Measurements from ENCODE around the gene PTPRR. TPM values are rescaled to one million over a fixed set of nuclear protein-coding genes. Genes with fewer than 3 reads are reported as not detected.

The PTPRR gene
- total and polyA plus RNA-seq, 10 of the 15 experiments (the other 5 are each of a cell fraction or from before 2014, with no cell fraction given): 0.14 to 3.1 (median 0.42) TPM

- SMC1A ChIA-PET (ENCODE audit: uncharacterized antibody, unreplicated experiment): no interaction called here
- H3K27ac ChIP-seq (ENCODE audit: control insufficient read depth, insufficient read depth): no peak overlapping the region
Measured at GRCh38 chr12:70822412-70822811, 98.1 kb downstream of the PTPRR start.

GRCh38 chr12:70815971-70816391 is 104.6 kb downstream of the PTPRR start:
- WGBS (ENCODE audit: insufficient coverage, insufficient replicate concordance, low lambda C conversion rate, missing lambda C conversion rate): 55% methylated on average over 2 of the region's 2 CpGs
- ChIA-PET SMC1A (ENCODE audit: uncharacterized antibody, unreplicated experiment) (no interaction called here), RAD21 (ENCODE audit: unreplicated experiment) (no interaction called here), CTCF (no interaction called here), POLR2A (no interaction called here)
- Histone ChIP-seq H3K27me3 (replicated peaks in 1 of 2; ENCODE audit: control insufficient read depth in 2 of 2, insufficient read depth in 2 of 2, low read length in 1 of 2) (no peaks in the 10 kb centered on the region), H3K9ac (ENCODE audit: control insufficient read depth, insufficient read depth, low read length) (no peak overlapping the region), H3K9me3 (replicated peaks; ENCODE audit: control insufficient read depth, insufficient read depth, low read length) (no peaks in the 10 kb centered on the region), H2AFZ (ENCODE audit: control insufficient read depth, low read depth, low read length) (no peak overlapping the region), H4K20me1 (ENCODE audit: control insufficient read depth, insufficient read depth) (no peaks in the 10 kb centered on the region), H3K27ac (ENCODE audit: control insufficient read depth, insufficient read depth) (no peak overlapping the region), H3K4me2 (ENCODE audit: control insufficient read depth, insufficient read depth) (no peak overlapping the region), H3K4me3 (no peak overlapping the region), H3K4me1 (ENCODE audit: control insufficient read depth, insufficient read depth, low read length) (no peaks in the 10 kb centered on the region), H3K79me2 (ENCODE audit: control insufficient read depth, insufficient read depth, low read length) (no peaks in the 10 kb centered on the region), H3K36me3 (ENCODE audit: control insufficient read depth in 2 of 2, insufficient read depth in 2 of 2, low read length in 1 of 2) (no peaks in the 10 kb centered on the region)
- DNase-seq (ENCODE audit: low read depth, low spot score) (no peak), ATAC-seq (no peak), FAIRE-seq (no peak)
- intact Hi-C loops (cut with micrococcal nuclease; ENCODE audit: unreplicated experiment) (no loop called here), in situ Hi-C loops (cut with MboI) (no loop called here)
- no TSS peak for BruUV-seq (replicated peaks)
- TF ChIP-seq BHLHE40 (IDR thresholded peaks at IDR 0.05; ENCODE audit: borderline replicate concordance in 1 of 2, low read depth in 2 of 2, low read length in 1 of 2) (no peak), E2F4 (IDR thresholded peaks at IDR 0.05; ENCODE audit: low read depth, low read length) (no peak), SIX5 (IDR thresholded peaks at IDR 0.05; ENCODE audit: low read depth, low read length, severe bottlenecking) (no peak), GABPA (IDR thresholded peaks at IDR 0.05; ENCODE audit: low read depth) (no peak), ZBTB33 (IDR thresholded peaks at IDR 0.05) (no peak), ZNF274 (IDR thresholded peaks at IDR 0.05; ENCODE audit: insufficient read depth, insufficient read length) (no peak), MLLT1 (IDR thresholded peaks at IDR 0.05) (no peak), IRF3 (IDR thresholded peaks at IDR 0.05) (no peak), STAT1 (conservative IDR thresholded peaks at IDR 0.05) (no peak)

More at GRCh38 chr12:70822412-70822811, 98.1 kb downstream of the PTPRR start:
- Histone ChIP-seq H3K36me3 (ENCODE audit: control insufficient read depth in 2 of 2, insufficient read depth in 2 of 2, low read length in 1 of 2) (no peaks in the 10 kb centered on the region), H4K20me1 (ENCODE audit: control insufficient read depth, insufficient read depth) (no peaks in the 10 kb centered on the region), H3K79me2 (ENCODE audit: control insufficient read depth, insufficient read depth, low read length) (no peaks in the 10 kb centered on the region), H3K4me1 (ENCODE audit: control insufficient read depth, insufficient read depth, low read length) (no peaks in the 10 kb centered on the region), H3K4me2 (ENCODE audit: control insufficient read depth, insufficient read depth) (no peak overlapping the region), H2AFZ (ENCODE audit: control insufficient read depth, low read depth, low read length) (no peak overlapping the region), H3K9me3 (replicated peaks; ENCODE audit: control insufficient read depth, insufficient read depth, low read length) (no peaks in the 10 kb centered on the region), H3K4me3 (no peak overlapping the region), H3K9ac (ENCODE audit: control insufficient read depth, insufficient read depth, low read length) (no peak overlapping the region), H3K27me3 (replicated peaks in 1 of 2; ENCODE audit: control insufficient read depth in 2 of 2, insufficient read depth in 2 of 2, low read length in 1 of 2) (no peaks in the 10 kb centered on the region)
- in situ Hi-C loops (cut with MboI) (no loop called here), intact Hi-C loops (cut with micrococcal nuclease; ENCODE audit: unreplicated experiment) (no loop called here)
- WGBS (ENCODE audit: insufficient coverage, insufficient replicate concordance, low lambda C conversion rate, missing lambda C conversion rate): 38% methylated on average over 3 of the region's 3 CpGs
- CTCF ChIA-PET: no interaction called here
- FAIRE-seq (no peak), ATAC-seq (no peak), DNase-seq (ENCODE audit: low read depth, low spot score) (no peak)
- RAD21 ChIA-PET (ENCODE audit: unreplicated experiment): no interaction called here
- POLR2A ChIA-PET: no interaction called here
- TF ChIP-seq TBL1XR1 (IDR thresholded peaks at IDR 0.05; ENCODE audit: low read depth, low read length): no peak
- TF ChIP-seq RAD21 (IDR thresholded peaks at IDR 0.05; ENCODE audit: insufficient read depth, low read depth, low read length): no peak
- no peak for TF ChIP-seq STAT1 (conservative IDR thresholded peaks at IDR 0.05)
- TF ChIP-seq ETV6 (conservative IDR thresholded peaks at IDR 0.05 in 1 of 2, IDR thresholded peaks at IDR 0.05 in 1 of 2; ENCODE audit: borderline replicate concordance in 1 of 2, low read depth in 1 of 2): no peak
- TF ChIP-seq ASH2L (IDR thresholded peaks at IDR 0.05; ENCODE audit: borderline replicate concordance, low read depth): no peak
- no peak for TF ChIP-seq SPI1 (IDR thresholded peaks at IDR 0.05; ENCODE audit: borderline replicate concordance, insufficient read depth, low read depth, low read length)
- TF ChIP-seq SUZ12 (IDR thresholded peaks at IDR 0.05; ENCODE audit: unreplicated experiment): no peak
- TF ChIP-seq BRCA1 (IDR thresholded peaks at IDR 0.05; ENCODE audit: low read depth, low read length): no peak
- BruUV-seq (replicated peaks): no TSS peak
